Activated CD8-positive, alpha-beta memory T cell treated with anti-CD3 and anti-CD28 coated beads, Interleukin-2, amount 50 U/mL, for 1 hour (primary cell): ENCODE measurements around the gene ZNF503.

Source experiments
- DNase-seq: peaks from one replicate; pipeline ENCODE4 v3.0.0-alpha.2; 2020; ENCODE audit errors: extremely low read depth

ZNF503 gene

DNA sequence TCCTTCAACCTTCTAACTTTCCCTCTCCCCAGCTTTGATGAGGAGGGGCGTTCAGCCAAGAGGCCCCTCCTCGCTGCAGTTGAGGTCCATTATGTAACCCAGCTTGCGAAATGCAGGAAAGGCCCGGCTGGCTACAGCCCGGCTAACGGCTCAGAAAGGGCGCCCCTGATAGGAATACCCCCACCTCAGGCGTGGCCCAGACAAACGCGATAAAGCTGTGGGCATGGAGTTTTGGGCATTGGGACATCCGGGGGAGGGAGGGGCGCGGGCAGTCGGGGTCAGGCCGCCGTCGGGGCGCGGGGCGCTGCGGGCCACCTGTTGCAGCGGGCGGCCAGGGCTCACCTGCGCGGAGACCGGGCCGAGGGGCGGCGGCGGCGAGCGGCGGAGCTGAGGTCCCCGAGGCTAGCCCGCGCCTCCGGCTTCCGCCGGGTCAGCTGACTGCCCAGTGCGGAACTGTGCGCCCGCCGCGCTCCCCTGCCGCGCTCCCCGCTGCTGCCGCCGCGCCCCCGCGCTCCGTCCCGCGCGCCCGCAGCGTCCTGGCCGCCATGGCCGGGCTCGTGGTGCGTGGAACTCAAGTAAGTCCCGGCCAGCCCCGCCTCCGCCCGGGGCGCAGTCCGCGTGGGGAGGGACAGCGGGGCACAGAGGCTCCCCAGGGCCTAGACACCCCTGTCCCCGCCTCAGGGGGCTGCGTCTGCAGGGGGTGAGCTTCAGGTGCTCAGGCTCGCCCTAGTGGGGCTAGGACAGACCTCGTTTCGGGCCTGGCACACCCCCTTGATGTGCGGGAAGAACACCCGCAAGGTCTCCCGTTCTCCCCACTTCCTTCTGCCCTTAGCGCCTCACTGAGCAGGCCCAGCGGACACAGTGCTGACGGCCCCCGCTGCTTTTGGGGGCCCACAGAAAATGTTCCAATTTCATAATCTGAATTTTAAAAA lies 29.9 kb upstream of the ZNF503 start, which contains the start of gene LRMDA:
Gene LRMDA, plus strand, starts transcription at position 445 of the 932 bp plus-strand sequence.
- DNase-seq, result no peak

DNA sequence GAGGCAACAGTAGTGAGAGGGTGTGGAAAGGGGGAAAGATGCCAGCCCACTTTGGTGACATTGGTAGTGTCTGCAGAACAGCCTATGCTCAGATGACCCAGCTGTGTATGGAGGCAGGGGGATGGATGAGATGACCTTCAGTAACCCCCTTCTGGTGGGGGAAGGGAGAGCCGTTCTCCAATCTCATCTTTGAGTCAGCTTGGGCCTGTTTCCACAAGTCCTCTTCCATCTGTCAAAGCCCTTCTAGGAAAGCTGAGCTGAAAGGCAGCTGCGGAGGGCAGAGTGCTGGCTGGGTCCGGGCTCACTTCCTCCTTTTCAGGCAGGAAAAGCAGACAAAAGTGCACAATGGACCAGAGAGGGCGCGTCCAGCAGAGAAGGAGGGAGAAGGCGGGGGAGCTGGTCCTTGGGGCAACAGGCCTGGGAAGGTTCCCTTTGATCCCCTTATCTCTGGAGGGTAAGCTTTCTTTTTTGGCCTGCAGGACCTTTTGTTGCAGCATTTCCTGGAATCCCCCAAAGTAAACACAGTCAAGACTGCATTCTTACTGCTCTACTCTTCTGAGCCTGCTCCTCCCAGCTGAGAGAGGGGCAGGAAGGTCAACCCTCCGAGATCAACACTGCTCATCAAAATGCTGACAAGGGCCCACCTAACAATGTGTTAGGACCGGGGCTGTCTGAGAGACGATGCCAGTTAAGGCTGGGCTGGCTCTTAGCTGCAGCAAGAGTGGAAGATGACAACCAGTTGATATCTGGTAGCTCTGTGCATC lies 28.6 kb upstream of the ZNF503 start:
- no peak for DNase-seq

DNA sequence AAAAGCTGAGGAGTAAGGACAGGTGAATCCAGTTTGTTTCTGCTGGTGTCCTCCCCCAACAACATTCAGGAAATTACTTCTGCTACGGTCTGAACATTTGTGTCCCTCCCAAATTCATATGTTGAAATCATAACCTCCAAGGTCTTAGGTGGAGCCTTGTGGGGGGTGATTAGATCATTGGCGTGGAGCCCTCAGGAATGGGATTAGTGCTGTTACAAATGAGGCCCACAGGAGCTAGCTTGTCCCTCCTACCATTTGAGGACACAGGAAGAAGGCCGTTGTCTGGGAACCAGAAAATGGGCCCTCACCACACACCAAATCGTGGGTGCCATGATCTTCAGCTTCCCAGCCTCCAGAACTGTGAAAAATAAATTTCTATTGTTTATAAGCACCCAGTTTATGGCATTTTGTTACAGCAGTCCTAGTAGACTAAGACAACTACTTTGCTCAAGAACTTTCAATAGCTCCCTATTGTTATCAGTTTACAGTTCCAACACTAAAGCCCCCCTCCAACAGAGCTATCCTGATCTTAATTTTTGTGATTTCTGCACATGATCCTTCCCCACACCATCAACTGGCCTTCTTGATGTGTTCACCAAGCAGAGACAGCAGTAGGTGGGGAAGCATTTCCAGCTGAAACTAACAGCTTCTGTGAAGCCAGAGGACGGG lies 27.7 kb upstream of the ZNF503 start:
- no peak for DNase-seq

DNA sequence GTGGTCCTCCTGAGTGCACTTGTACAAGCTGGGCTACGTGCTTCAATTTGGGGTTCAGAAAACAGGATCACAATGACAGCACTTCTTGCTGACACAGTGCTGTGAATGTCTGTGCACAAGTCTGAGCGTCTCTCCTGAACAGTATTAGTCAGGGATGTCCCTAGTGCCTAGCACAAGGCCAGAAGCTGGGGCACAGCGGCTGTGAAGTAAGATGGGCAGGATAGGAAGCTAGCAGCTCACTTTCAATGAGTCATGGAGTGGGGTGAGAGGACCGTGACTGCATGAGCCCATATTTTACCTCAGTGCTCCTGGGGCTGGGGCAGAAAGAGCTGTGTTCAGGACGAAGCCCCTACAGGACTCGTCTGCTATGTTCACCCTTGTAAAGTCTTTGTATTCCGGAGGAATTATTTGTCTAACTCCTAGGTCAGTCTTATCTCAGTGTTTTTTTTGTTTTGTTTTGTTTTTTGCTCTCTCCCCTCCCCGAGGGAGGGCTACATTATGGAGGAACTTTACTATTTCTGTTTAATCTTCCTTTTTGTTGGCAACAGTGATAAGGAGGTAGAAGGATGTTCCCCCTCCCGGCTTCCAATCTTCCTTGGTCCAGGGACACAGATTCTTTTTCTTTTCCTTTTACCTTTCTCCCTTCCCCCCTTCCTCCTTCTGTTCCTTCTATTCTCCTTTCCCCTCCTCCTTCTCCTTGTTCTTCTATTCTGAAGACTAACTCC lies 27.0 kb upstream of the ZNF503 start:
- no peak for DNase-seq

DNA sequence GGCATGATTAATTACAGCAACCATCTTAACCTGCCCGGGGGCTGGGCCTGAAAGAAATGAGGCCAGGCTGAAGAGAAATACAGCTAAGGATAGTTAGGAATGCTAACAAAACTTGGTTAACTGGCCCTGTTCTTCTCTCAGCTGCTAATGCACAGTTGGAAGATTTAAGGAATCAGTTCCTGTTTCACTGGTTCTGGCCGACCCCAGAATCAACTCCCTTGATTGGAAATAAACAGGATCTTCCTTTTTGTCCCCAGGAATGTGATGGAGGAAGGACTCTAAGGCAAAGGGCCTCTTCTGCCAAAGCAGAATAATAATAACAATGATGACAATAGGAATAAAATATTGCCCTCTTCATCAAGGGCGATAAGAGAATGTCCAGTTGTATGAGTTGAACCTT lies 26.4 kb upstream of the ZNF503 start:
- no peak for DNase-seq

DNA sequence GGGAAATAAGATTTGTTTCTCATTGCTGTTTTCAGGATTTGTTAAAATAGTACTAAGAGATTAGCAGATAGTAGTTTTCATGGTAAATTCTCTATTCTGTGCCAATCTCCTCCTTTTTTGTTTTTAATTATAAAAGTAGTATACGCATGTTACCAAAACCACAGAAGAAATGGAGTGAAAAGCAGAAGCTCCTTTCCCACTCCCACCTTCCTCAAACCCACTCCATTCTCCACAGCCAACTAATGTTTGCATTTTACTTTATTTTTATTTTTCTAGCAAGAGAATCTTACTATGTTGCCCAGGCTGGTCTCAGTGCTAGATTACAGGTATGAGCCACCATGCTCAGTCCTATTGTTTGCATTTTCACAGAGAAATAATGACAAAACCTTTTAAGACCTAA lies 25.3 kb upstream of the ZNF503 start:
- DNase-seq, result no peak

DNA sequence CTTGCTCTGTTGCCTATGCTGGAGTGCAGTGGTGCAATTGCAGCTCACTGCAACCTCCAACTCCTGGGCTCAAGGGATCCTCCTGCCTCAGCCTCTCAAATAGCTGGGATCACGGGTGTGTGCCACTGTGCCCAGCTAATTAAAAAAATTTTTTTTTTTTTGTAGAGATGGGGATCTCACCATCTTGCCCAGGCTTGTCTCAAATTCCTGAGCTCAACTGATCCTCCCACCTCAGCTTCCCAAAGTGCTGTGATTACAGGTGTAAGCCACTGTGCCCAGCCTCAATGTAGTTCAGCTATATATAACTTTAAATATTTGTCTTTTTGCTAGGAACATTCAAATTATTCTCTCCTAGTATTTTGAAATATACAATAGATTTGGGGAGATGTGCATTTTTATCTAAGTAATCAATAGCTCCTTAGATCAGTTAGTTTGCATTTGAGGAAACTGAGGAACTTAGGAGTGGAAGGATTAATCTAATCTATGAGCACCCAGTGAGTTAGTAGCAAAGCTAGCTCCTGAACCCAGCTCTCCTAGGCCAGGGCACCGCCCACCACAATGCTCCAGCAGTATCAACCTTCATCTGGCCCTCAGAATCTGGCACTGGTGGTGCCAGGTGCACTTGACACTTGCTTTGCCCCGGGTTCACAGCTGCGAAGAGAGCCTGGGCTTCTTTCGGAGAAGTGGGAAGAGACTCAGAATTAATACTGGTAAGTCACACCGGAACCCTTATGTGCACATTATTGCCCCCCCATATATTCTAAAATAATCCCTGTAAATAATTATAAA lies 23.9 kb upstream of the ZNF503 start:
- DNase-seq, result no peak

DNA sequence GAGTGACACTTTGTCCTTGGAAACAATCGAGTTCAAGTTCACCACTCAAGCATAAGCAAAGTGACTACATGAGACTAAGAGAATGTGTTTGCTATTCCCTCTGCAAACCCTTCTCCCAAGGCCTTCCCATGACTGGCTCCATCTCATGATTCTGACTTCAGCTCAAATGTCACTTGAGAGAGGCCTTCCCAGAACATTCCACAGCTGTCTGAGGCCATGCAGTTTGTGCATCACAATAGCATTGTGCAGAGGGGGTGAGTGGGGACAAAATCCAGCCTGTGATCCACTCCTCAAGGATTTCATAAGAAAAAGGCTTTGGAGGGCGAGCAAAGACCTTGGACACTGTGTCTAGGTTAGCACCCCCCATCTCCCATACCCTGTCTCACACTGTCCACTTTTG lies 23.0 kb upstream of the ZNF503 start:
- no peak for DNase-seq

DNA sequence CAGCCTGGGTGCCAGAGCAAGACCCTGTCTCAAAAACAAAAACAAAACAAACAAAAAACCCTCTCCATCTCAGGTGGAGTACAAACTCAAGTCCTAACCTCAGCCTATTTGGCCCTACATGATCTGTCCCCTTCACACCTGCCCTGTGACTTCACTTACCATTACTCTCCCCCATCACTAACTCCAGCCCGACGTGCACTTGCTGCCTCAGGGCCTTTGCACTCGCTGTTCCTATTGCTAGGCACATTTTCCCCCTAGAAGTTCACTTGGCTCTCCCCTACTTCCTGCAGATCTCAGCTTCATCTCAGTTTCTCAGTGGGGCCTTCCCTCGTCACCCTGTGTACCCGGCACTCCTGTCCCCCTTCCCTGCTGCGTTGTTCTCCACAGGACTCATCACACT lies 21.3 kb upstream of the ZNF503 start:
- no peak for DNase-seq

DNA sequence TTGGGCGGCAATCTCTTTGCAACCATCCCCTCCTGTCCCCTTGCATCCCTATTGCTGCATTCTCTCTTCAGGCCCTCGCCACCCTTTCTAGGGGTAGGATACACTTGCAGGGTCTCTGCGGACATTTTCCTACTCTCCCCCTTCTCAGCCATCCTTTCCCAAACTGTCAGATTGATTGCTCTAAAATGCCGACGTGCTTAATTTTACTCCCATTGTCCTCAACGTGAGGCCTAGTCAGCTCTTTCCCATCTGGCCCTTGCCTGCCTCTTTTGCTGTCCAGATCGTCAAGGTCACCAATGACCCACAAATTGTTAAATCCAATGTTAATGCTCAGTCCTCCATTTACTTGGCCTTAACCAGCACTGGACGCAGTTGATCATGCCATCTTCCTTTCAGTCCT lies 17.1 kb upstream of the ZNF503 start:
- no peak for DNase-seq

DNA sequence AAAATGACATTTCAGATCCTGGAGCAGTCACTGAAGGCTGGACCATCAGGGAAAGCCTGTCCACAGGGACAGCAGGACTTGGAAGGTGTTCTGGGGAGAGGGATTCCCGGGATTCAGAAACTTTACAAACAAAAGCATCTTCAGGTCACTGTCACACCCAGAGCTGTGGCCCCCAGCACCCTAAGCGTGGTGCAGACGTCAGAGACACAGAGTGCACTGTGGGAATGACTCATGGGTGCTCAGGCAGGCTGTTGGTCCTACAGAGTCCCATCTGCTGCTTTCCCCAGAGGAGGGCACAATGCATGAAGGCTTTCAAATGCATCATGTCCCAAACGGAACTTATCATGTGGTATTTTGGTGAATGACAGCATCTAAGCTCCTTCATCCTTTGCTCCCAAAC lies 16.7 kb upstream of the ZNF503 start:
- no peak for DNase-seq

DNA sequence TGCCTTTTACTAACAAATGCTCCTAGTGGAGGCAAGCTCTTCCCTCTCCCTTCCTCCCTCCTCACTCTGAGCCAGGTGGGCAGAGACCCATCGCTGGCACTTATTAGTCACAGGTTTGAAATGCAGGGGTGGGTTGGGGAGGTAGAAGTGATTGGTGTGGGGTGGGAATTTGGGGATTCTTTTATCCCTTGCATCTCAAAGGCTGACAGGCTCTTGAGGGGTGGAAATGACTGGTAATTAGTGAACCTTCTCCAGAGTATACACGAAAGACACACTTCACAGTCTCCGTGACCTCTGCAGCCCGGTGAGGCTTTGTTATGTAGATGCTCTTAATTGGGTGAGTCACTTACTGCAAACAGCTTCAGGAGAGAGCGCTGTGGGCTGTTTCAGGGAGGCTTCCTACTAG lies 16.0 kb upstream of the ZNF503 start:
- no peak for DNase-seq

DNA sequence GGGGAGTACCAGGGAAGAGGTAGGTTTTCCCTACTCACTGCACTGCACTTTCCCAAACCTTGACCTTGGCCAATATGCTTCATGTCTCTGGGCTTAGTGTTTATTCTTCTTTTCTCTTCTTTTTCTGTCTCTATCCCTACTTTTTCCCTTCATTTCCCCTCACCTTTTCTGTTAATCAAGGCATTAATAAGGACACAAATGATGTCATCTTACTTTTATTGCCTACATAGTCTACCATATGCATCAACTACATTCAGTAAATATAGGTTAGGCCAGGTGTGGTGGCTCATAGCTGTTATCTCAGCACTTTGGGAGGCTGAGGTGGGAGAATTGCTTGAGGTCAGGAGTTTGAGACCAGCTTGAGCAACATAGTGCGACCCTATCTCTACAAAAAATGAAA lies 13.0 kb upstream of the ZNF503 start:
- no peak for DNase-seq

DNA sequence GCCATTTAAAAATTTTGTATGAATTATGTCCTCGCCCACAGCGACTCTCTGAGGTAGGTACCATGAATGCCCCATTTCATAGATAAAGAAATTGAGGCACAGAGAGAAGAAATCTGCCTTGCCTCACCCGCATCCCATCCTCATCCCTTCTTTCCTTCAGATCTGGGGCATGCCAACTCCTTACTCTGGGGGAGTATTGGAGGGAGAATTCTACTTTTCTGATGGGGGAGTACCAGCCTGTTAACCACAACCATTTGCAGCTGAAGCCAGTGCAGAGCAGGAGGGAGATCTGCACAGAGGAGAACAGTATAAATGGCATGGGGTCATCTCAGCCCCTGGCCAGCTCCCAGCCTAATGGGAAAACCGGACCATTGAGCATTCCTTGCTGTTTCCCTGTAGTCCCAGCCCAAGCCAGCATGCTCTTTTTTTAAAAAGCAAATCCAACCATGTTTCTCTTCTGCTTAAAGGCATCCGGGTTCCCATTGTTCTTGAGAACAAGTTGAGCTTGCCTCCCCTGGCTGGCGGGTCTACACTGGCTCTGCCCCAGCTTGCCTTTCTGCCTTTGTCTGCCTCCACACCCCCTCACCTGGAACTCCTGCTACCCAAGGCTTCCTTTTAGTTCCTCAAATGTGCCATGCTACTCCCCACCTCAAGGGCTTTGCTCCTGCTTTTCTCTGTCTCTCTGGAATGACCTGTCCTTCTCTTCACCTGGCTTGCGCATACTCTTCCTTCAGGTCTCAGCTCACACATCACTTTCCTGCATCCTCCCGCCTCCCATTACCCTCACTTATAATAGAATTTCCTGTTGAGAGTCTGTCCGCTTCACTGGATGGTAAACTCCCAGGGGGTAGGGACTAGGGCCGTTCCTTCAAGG lies 8.8 kb upstream of the ZNF503 start:
- DNase-seq, result no peak

DNA sequence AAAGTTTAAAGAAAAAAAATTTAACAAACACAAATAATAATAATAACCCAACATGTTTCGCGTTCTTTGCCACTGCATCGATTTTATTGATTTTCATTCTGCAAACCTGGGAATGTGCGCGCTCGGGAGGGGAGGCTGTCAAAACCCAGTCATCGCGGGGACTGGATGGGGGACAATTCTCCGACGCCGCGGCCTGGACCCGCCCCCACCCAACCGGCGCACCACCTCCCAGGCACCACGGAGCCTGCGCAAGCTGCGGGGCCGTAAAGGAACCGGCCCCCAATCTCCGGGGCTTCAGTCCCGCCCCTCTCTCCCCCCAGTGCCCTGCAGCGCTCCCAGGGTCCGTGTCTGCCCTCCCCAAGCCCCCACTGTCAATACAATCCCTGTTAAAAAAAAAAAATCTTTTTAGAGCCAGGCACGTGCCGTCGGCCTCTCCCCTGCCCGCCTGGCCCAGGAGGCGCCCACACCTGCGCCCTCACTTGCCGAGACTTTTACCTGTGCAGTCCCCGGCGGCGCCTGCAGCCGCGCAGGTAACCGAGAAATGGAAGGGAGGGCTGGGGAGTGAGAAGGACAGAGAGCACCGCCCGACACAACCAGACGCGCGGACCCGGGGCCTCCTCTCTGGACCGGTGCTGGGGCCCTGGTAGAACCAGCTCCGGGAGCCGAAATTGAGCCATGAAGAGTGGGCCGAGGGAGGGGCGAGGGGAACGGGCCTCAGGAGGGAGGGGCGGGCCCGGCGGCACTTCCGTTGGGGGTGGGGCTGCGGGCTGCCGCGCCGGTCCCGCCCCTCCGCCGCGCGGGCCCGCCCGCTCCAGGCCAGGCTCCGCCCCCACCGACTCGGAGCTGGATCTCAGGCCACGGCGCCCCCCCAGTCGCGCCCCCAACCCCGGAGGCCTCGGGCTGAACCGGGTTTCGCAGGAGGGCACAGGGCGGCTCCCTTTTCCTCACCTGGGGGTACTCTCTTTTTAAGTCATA lies 7.6 kb upstream of the ZNF503 start:
- no peak for DNase-seq

DNA sequence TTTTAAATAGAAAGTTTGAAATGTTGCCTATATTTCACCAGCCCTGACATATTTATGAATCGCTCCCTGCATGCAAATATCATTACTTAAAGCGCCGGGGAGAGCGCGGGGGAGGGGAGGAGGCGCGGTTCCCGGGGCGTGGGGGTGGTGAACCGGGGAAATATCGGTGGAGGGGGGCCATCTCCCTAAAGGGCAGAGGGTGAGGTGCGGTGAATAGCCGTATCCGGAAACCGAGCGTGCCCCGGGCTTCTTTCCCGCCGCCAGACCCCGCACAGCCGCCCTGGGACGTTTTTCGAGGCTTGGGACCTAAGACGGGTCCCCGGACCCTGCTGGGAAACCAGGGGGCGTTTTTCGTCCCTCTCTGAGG lies 6.9 kb upstream of the ZNF503 start:
- no peak for DNase-seq

DNA sequence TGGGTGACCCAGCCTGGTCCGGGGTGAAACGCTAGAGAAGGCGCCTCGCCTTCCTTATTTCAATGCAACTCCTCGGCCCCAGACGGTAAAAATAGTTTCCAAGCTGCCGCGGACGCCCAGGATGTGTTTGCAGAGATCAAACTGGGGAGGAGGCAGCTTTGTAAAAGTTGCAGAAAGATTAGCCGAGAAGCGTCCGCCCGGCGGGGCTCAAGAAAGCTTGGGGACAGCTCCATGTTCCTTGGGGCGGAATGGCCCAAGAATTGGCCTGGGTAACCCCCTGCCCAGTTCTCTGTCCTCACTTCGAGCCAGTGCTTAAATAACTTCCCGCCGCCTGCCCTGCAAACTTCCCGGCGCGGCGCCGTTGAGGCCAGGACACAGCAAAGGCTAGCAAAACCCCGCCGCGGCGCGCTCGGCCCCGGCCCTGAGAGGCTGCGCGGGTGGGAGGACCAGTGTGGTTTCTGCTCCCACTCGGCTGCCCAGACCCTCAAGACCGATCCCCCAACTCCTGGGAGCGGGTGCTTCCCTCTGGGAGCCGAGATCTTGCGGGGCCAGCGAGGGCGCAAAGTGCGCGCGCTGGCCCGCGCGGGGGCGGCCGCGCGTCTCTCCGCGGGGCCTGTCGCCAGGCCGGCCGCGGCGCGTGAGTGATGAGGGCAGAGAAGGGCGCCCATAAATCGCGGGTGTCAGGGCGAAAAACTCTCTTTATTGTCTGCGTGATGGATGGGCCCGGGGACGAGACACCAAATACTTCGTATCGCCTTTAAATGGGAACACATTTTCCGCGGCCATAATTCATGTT lies 6.3 kb upstream of the ZNF503 start:
- no peak for DNase-seq

DNA sequence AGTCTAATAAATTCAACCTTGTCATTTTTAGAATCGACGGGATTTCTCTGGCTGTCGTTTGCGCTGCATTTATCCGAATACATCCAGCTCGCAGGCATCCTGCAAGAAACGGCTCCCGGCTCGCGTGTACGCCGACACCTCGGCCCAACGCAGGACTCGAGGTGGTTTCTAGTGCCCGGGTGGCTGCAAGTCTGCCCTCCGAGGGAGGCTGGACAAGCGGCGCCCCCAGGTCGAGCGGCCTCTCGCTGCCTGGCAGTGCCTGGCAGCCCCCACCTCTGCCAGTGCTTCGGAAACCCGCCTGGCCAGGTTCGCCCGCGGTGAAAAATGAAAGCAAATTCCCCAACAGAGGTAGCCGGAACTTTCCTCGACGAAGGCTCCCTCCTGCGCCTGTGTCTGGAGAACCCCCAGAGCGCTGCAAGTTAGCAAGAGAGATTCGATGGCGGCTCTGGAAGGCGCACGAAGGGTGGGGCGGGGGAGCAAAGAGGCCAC lies 5.7 kb upstream of the ZNF503 start:
- no peak for DNase-seq
